Panc1 (cell line): ENCODE results near the gene SMPD1.

Experiments
- CTCF ChIP-seq: fragments of 450-650 bp; IDR thresholded peaks from 2 replicates; pipeline ENCODE4 v1.5.1; 2017; ENCODE audit warnings: mild to moderate bottlenecking
- REST ChIP-seq, 2 experiments: IDR thresholded peaks; 2 replicates each; pipeline ENCODE4 v1.6.1; 2011 to 2012; ENCODE audit warnings: low read depth in 2 of 2, control low read depth in 1 of 2, low read length in 1 of 2, mild to moderate bottlenecking in 1 of 2, moderate library complexity in 1 of 2; ENCODE audit not compliant: insufficient read depth in 1 of 2

- TF ChIP-seq REST (IDR thresholded peaks at IDR 0.05; ENCODE audit: insufficient read depth in 1 of 2, low read depth in 2 of 2, low read length in 1 of 2), result no peak
- no peak for TF ChIP-seq CTCF
Observed at GRCh38 chr11:6393989-6394670, 3.9 kb downstream of the SMPD1 start.
